Posterior cingulate gyrus (tissue), 11 donors: ENCODE data around the gene MSLN.

ENCODE experiments used
- DNase-seq, 10 donors: peaks; one replicate each; pipeline versions ENCODE4 v3.0.0 to v3.0.0-alpha.2; 2020 to 2021; ENCODE audit warnings: mixed read lengths in 3 of 10
- intact Hi-C: fragments of 100-400 bp; cut with DNase I; formaldehyde crosslinking; loops from one replicate; pipeline ENCODE4 v1.15.1; 2023

MSLN gene

DNA sequence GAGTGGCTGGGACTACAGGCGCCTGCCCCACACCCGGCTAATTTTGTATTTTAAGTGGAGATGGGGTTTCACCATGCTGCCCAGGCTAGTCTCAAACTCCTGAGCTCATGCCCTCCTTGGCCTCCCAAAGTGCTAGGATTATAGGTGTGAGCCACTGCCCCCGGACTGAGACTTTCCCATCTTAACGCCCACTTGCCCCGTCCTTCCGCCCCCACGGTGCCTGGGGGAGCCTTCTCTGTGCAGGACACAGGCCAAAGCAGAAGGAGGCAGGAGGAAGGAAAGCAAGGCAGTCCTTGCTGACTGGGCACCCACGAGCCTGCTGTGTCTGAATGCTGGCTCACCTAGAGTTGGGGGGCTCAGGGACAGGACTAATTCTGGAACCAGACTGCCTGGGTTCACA is 57.6 kb downstream of the MSLN start:
- DNase-seq: no peak
- intact Hi-C loops: no loop called here
